MG63 (cell line): ENCODE results near the gene CDC5L. TPM values are rescaled to one million over a fixed set of nuclear protein-coding genes. Genes with fewer than 3 reads are reported as not detected.
"Not testable (repeated sequence)": the region's sequence is repeated elsewhere in the genome, so short reads cannot be mapped to it uniquely, and the experiment has no call there.

ENCODE experiments used
- DNase-seq: peaks from one replicate; pipeline ENCODE4 v3.0.0-alpha.2; 2020
- H3K27me3 ChIP-seq: fragments of 250-450 bp; sonication (Bioruptor Pico); 2 replicates; pipeline ENCODE4 v1.5.1; 2020; ENCODE audit warnings: mild to moderate bottlenecking, moderate library complexity
- H3K36me3 ChIP-seq: fragments of 250-450 bp; sonication (Bioruptor Pico); 2 replicates; pipeline ENCODE4 v1.5.1; 2020; ENCODE audit warnings: mild to moderate bottlenecking, moderate library complexity
- H3K4me3 ChIP-seq: fragments of 250-450 bp; sonication (Bioruptor Pico); 2 replicates; pipeline ENCODE4 v1.5.1; 2020; ENCODE audit warnings: mild to moderate bottlenecking, moderate library complexity
- H3K9me3 ChIP-seq: fragments of 250-450 bp; sonication (Bioruptor Pico); 2 replicates; pipeline ENCODE4 v1.5.1; 2020; ENCODE audit warnings: mild to moderate bottlenecking, moderate library complexity
- total RNA-seq: library from RNA; depleted of rRNA; stranded (reverse); fragments of >200 nt; shearing (Covaris generic); gene quantifications from 2 replicates; pipeline ENCODE4 v1.2.3, GENCODE V29; 2014; ENCODE audit warnings: low replicate concordance; rRNA removed

Gene CDC5L
- total RNA-seq: 89.6 and 116 TPM in 2 replicates

GRCh38 chr6:44387346-44388134 lies at the start of gene CDC5L:
Gene CDC5L, plus strand, starts transcription at chr6:44387706. Its CDS starts 118 bp downstream, at chr6:44387824.
- Histone ChIP-seq H3K9me3 (no peaks in the 10 kb centered on the region; the same call in 1 of the 2 replicates), H3K36me3 (peaks cover 40% of the 10 kb centered on the region), H3K27me3 (no peaks in the 10 kb centered on the region), H3K4me3 (peak within 1 kb of the TSS; percentile 96)
- peak; percentile 100 for DNase-seq

DNA sequence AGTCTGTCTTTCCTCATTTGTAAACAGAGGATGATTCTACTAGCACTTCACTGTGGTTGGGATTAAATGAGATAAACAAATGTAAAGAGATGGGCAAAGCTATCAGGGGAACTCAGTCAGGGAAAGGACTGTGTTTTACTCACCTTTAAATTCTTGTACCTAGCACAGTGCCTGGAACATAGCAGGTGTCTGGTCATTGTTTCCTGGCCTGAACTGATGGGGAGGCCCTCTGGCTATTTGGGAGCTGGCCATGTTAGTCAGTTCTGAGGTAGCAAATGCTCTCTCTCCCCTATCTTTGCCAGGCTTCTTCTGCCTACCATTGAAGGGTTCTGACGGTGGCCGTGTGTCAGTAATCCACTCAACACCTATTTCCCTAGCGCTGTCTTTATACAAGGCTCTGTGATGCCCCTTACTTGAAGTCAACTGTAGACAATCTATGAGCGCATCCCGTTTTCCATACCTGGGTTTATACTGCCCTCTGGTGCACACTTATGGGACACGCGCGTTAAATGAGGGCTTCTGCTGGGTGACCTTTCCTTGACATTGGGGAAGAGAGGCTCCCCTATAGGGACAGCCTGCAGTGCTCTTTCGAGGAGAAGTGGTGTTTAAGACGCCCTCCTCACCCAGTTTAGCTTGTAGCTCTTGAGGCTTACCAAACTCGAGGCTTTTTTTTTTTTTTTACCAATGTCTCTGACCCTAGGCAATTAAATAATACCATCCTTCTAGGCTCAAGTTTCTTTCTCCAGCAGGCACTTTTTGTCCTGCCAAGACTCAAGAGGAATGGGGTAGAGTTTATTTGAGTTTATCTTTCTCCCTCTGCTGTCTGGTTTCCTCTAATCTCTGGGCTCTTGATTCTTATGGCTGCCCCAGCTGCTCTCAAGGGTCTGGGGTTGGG lies 49.0 kb upstream of the CDC5L start:
- Histone ChIP-seq H3K4me3 (no peak overlapping the region), H3K36me3 (no peaks in the 10 kb centered on the region), H3K9me3 (no peaks in the 10 kb centered on the region), H3K27me3 (peaks cover 31% of the 10 kb centered on the region)
- DNase-seq: peak; percentile 73

- Histone ChIP-seq H3K27me3 (peaks cover 39% of the 10 kb centered on the region), H3K36me3 (no peaks in the 10 kb centered on the region), H3K4me3 (no peak overlapping the region), H3K9me3 (no peaks in the 10 kb centered on the region)
- no peak for DNase-seq
Observed at GRCh38 chr6:44339301-44339700, 48.2 kb upstream of the CDC5L start.

GRCh38 chr6:44339763-44340625 lies 47.5 kb upstream of the CDC5L start:
- Histone ChIP-seq H3K27me3 (peaks cover 46% of the 10 kb centered on the region), H3K4me3 (no peak overlapping the region), H3K36me3 (no peaks in the 10 kb centered on the region), H3K9me3 (no peaks in the 10 kb centered on the region)
- DNase-seq: no peak

- H3K36me3 ChIP-seq: no peaks in the 10 kb centered on the region
- H3K4me3 ChIP-seq: no peak overlapping the region
- no peak for DNase-seq
- no peaks in the 10 kb centered on the region for H3K9me3 ChIP-seq
- peaks cover 54% of the 10 kb centered on the region for H3K27me3 ChIP-seq
Observed at GRCh38 chr6:44341095-44341890, 46.2 kb upstream of the CDC5L start.

DNA sequence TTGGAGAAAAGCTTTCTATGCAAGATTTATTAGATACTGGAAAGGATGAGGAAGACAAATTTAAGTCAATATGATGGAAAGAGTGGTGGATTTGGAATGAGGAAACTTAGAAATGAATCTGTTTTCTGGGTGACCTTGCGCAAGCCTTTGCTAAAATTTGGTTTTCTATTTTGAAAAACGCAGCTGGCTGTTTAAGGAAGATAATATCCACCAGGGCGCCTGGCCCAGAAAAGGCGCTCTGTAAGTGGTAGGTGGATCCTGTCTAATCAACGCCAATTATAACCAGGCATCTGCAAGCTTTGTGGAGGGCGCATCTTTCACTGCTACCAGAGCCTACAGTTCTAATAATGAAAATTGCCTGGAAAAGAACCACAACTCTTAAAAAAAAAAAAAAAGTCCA lies 45.5 kb upstream of the CDC5L start:
- no peak for DNase-seq
- Histone ChIP-seq H3K4me3 (no peak overlapping the region), H3K9me3 (no peaks in the 10 kb centered on the region), H3K36me3 (no peaks in the 10 kb centered on the region), H3K27me3 (peaks cover 61% of the 10 kb centered on the region)

- Histone ChIP-seq H3K36me3 (no peaks in the 10 kb centered on the region), H3K27me3 (peaks cover 63% of the 10 kb centered on the region), H3K4me3 (no peak within 1 kb of the TSS), H3K9me3 (no peaks in the 10 kb centered on the region)
- DNase-seq: peak; percentile 43
Observed at GRCh38 chr6:44342489-44342888, 45.0 kb upstream of the CDC5L start, which contains the start of gene SPATS1. Gene SPATS1, plus strand, starts transcription at chr6:44342650. Its CDS starts 446 bp downstream, at chr6:44343096.

GRCh38 chr6:44346818-44347217 lies 40.7 kb upstream of the CDC5L start:
- H3K36me3 ChIP-seq, DNase-seq, H3K9me3 ChIP-seq, H3K4me3 ChIP-seq: not testable (repeated sequence)
- H3K27me3 ChIP-seq: peaks cover 49% of the 10 kb centered on the region

DNA sequence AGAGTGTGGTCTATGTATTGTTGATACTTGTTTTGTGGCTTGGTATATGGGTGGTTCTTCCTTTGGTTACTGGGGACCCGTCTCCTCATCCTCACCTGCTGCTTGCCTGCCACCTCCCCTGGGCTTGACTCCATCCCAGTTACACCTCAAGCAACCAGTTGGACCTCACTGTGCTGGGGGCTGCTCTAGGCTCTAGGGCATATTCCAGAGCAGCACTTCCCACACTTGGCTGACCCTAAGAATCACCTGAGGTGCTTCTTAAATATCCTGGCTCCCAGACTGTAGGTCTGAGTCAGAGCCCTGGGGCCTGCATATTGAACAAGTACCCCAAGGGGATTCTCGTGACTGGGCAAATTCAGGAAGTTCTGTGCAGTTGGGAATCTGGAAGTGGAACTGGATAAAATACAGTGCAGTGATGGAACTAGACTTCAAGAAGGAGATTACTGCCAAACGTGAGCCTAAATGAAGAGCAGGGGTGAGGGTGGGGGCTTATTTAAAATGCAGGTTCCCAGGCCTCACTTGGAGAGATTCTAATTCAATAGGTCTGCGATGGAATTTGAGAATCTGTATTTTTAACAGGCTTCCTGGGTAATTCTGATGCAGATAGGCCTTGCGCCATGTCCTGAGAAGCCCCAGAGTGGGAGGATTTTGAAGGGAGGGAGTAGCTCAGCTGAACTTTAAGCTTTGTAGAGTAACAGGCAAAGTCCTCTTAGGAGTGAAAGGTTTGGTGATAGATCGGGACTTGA lies 37.4 kb upstream of the CDC5L start:
- Histone ChIP-seq H3K36me3 (no peaks in the 10 kb centered on the region), H3K4me3 (no peak overlapping the region), H3K27me3 (peaks cover 20% of the 10 kb centered on the region), H3K9me3 (no peaks in the 10 kb centered on the region)
- DNase-seq: no peak

DNA sequence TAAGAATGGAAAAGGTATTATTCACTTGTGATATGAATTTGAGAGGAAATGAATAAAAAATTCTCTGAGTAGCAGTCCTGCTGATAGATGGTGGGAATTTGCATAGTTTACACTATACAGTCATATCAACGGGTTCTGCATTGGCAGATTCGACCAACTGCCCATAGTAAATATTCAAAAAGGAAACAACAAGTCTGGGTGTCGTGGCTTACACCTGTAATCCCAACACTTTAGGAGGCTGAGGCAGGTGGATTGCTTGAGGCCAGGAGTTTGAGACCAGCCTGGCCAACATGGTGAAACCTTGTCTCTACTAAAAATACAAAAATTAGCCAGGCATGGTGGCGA lies 36.9 kb upstream of the CDC5L start:
- peaks cover 19% of the 10 kb centered on the region for H3K27me3 ChIP-seq
- H3K9me3 ChIP-seq, H3K4me3 ChIP-seq, H3K36me3 ChIP-seq, DNase-seq: not testable (repeated sequence)

DNA sequence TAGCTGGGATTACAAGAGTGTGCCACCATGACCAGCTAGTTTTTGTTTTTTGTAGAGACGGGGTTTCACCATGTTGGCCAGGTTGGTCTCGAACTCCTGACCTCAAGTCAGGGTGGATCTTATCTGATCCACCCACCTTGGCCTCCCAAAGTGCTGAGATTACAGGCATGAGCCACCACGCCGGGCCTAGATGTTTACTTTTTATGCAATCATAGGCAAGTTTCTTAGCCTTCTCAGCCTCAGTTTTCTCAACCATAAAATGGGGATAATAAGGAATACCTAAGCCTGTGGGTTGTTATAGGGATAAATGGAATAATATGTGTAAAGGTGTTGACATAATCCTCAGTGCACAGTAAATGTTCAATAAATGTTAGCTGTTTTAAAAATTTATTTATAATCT lies 35.2 kb upstream of the CDC5L start:
- Histone ChIP-seq H3K9me3 (no peaks in the 10 kb centered on the region; the same call in 1 of the 2 replicates), H3K36me3 (no peaks in the 10 kb centered on the region), H3K27me3 (peaks cover 22% of the 10 kb centered on the region), H3K4me3 (no peak overlapping the region)
- DNase-seq: no peak

DNA sequence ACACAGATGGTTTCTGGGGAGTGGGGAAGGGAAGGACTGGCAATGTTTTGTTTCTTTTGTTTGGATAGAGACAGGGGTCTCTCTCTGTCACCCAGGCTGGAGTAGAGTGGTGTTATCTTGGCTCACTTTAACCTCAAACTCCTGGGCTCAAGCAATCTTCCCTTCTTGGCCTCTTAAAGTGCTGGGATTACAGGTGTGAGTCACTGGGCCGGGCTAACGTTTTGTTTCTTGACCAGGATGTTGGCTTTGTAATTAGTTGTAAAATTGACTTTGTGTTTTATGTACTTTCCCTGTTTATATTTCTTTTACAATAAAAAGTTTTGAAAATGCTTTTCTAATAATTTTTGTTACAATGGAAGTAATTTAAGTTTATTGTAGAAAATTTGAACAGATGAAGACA lies 34.2 kb upstream of the CDC5L start:
- DNase-seq: peak; percentile 75
- Histone ChIP-seq H3K36me3 (no peaks in the 10 kb centered on the region), H3K9me3 (no peaks in the 10 kb centered on the region; the same call in 1 of the 2 replicates), H3K27me3 (peaks cover 24% of the 10 kb centered on the region), H3K4me3 (no peak overlapping the region)

GRCh38 chr6:44355640-44356039 lies 31.9 kb upstream of the CDC5L start:
- Histone ChIP-seq H3K4me3 (no peak overlapping the region), H3K9me3 (no peaks in the 10 kb centered on the region; the same call in 1 of the 2 replicates), H3K27me3 (peaks cover 42% of the 10 kb centered on the region), H3K36me3 (no peaks in the 10 kb centered on the region)
- no peak for DNase-seq

- H3K27me3 ChIP-seq: peaks cover 51% of the 10 kb centered on the region
- DNase-seq: no peak
- H3K36me3 ChIP-seq: no peaks in the 10 kb centered on the region
- no peak overlapping the region for H3K4me3 ChIP-seq
- H3K9me3 ChIP-seq: no peaks in the 10 kb centered on the region; the same call in 1 of the 2 replicates
Observed at GRCh38 chr6:44356487-44356886, 31.0 kb upstream of the CDC5L start.

GRCh38 chr6:44359973-44360372 lies 27.5 kb upstream of the CDC5L start:
- no peaks in the 10 kb centered on the region; the same call in 1 of the 2 replicates for H3K9me3 ChIP-seq
- no peak overlapping the region for H3K4me3 ChIP-seq
- H3K27me3 ChIP-seq: peaks cover 55% of the 10 kb centered on the region
- no peak for DNase-seq
- H3K36me3 ChIP-seq: no peaks in the 10 kb centered on the region
